ENCODE measurements around the gene OPA1.

Gene OPA1

GRCh38 chr3:193710286-193711165 lies 117.5 kb downstream of the OPA1 start:
- no peak for DNase-seq (ENCODE audit: low spot score)

DNA sequence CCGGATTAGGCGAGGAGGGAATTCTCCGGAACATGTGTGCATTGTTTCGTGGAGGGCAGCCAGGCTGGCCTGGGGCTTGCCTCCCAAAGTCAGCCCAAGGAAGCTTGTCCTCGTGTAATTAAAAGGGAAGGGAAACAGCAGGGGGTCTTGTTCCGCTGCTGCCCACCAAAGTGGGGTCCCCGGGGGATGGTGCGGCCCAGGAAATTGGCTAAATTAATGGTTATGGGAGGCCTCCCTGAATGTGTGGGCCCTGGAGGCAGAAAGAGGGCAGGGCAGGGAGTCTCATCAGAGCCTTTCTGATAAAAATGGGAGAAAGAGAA lies 118.1 kb downstream of the OPA1 start:
- DNase-seq (ENCODE audit: low spot score), result no peak

GRCh38 chr3:193711523-193711963 lies 118.5 kb downstream of the OPA1 start:
- no peak for DNase-seq (ENCODE audit: low spot score)

- no peak for DNase-seq (ENCODE audit: low spot score)
Observed at GRCh38 chr3:193711964-193712598, 119.1 kb downstream of the OPA1 start.

GRCh38 chr3:193712938-193713337 lies 119.9 kb downstream of the OPA1 start:
- no peak for DNase-seq (ENCODE audit: low spot score)

- no peak for DNase-seq (ENCODE audit: low spot score)
Observed at GRCh38 chr3:193714523-193715137, 121.6 kb downstream of the OPA1 start.

DNA sequence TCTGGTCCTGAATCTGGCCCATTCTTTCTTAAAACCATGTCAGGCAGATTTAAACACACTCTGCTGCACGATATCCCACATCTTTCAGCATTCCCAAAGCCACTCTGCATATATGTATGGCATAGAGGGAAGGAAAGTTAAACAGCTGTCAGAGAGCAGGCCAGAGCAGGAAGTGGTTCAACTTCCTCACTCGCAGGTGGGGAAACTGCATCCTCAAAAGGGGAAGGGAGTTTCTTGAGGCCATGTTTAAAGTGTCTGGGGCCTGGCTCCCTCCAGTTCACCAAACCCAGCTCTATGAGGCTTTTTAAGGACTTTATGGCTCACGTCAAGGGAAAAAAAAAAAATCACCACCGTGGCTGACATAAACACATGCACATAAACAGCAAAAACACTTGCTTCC lies 123.1 kb downstream of the OPA1 start:
- no peak for DNase-seq (ENCODE audit: low spot score)

GRCh38 chr3:193719735-193720134 lies 126.7 kb downstream of the OPA1 start:
- no peak for DNase-seq (ENCODE audit: low spot score)

GRCh38 chr3:193720169-193720568 lies 127.2 kb downstream of the OPA1 start:
- DNase-seq (ENCODE audit: low spot score), result no peak

DNA sequence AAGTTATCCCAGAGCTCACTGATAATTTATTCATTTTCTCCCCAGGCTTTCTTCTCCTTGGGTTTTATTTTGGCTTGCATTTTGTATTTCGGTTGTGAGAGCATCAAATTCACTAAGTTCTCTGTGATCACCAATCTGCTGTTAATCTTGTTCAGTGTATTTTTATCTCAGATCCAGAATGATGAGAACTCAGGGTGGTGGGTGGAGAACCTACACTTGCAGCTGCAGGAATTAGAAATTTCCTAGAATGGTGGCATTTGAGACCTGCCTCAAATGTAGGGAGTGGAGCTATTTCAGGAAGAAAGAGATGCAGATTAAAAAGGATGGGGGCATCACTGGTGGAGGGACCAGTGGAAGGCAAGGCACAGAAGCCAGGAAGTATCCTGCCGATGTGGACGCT lies 129.6 kb downstream of the OPA1 start:
- DNase-seq (ENCODE audit: low spot score), result no peak

DNA sequence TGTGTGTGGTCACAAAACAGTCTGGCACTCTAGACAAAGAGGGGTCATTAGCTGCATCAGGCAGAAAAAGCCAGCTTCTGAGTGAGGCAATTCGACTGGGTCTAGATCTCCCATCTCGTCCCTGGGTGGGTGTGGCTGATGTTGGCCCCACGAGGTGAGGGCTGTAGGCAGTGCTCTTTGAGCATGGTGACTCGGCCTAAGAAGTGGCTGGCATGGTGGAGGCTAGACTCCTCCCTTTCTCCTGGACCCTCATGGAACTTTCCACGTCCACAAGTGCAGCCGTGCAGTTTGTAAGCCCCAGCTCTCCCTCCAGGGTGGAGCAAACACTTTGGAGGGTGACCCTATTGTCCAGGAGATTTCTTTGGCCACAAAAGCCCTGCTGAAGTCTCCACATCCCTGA lies 134.1 kb downstream of the OPA1 start:
- no peak for DNase-seq (ENCODE audit: low spot score)

- no peak for DNase-seq (ENCODE audit: low spot score)
Observed at GRCh38 chr3:193728429-193729087, 135.6 kb downstream of the OPA1 start.

- no peak for DNase-seq (ENCODE audit: low spot score)
Observed at GRCh38 chr3:193729088-193729465, 136.1 kb downstream of the OPA1 start.

DNA sequence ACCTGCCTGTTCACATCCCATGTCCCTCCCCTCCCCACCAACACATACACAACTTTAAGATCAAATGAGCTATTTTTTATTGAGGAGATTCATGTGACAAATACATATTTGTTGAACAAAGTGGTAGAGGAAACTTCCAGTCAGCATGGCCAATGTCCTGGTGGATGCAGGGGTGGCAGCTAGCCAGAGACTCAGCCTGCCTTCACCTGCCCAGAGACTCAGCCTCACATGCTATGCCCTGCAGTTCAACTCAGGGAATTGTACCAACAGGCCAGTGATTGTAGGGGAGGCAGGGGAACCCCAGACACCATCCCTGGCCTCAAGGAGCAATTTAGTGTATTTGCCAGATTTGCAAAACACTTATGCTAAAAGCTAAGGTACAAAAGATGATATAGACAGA lies 136.6 kb downstream of the OPA1 start:
- no peak for DNase-seq (ENCODE audit: low spot score)

DNA sequence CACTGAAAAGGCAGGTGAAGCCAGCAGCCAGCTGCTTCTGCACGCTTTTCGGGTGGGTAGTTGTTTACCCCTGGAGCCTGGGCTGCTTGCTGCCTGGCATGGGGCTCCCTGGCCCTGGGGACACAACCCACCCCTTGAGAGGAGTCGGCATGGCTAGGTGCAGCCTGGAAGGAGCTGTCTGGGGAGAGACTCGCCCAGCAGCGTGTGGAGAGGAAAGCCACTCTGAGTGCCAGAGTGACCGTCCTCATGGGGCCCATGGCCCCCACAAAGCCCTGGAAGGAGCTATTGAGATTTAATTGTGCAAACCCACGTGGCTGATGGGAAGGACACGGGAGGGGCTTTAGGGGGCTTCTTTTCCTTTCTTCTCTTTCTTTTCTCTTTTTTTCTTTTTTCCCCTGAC lies 137.5 kb downstream of the OPA1 start:
- no peak for DNase-seq (ENCODE audit: low spot score)

GRCh38 chr3:193730976-193731375 lies 138.0 kb downstream of the OPA1 start:
- DNase-seq (ENCODE audit: low spot score), result no peak

DNA sequence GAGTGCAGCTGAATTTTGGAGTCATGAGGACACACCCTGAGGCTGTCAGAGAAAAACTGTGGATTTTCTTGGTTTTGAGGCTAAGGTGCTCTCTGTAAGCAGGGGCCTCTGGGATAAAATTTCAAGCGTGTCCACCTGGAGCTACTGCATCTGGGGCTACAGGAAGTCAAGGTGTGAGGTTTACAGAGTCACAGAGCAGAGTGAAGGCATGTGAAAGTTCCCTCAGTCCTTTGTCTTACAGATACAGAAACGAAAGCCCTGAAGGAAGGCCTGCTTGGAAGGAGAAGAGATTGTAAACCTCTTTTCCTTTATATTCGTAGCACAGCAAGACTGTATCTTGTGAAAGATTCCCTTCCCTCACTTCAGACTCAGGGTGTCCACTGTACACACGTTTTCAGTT lies 138.6 kb downstream of the OPA1 start:
- DNase-seq (ENCODE audit: low spot score), result no peak

DNA sequence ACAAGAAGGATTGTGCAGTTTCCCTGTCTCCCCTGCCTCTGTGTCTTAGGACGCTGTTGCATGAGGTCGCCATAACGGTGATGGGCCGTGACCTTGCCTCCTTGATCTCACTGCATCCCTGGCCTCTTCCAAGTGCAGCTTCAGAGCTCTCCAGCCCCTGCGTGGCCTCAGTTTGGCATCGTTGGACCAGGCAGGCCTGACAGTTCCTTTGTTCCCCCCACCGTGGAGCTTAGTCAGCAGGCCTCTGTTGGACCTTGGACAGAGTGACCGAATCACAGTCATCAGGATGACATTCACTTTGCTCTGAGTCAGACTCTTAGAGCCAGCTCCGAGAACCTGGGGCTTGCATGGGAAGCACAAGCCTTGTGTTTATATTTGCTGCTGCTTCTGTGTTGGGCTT lies 139.4 kb downstream of the OPA1 start:
- no peak for DNase-seq (ENCODE audit: low spot score)

DNA sequence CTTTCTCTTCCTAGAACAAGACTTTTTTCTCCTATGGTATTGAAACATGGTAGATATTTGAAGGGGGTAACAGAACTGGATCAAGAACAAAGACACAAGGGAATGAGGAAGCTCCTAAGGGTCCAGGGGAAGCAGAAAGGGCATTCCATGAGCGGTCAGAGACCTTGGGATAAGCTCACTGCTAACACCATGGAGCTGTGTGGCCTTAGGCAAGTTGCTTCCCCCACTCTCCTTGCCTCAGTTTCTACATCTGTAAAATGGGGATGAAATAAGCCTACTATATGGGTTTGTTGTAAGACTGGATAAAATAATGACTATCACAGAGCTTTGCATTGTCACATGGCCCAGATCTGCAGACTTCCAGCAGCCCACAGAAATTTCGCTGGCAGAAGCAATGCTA lies 139.8 kb downstream of the OPA1 start:
- DNase-seq (ENCODE audit: low spot score), result no peak

DNA sequence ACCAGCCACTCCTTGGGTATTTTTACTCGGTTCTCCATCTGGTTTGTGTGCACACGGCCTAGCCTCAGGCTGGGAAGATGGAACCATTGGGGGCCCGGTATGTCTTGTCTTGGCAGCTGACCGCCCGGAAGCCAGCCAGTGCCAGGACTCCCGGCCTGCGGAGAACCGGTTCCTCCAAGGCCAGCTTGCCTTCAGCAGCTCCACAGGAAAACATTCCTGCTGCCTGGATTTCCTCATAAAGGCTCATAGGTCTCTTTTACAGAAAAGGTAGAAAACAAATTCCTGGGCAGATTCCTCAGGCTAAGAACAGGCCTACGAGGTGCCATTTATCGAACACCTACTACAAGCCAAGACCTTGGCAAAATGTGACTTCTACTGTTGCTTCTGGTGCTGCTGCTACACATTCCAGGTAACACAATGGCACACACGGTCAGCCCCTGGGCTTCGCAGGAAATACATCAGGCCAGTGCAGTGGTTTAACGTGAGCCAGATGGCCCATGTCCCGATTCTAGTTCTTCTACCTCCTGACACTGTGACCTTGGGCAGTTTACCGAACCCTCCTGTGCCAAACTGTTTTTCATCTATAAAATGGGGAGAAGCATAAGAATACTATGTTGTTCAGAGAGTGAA lies 141.8 kb downstream of the OPA1 start:
- DNase-seq (ENCODE audit: low spot score), result no peak

DNA sequence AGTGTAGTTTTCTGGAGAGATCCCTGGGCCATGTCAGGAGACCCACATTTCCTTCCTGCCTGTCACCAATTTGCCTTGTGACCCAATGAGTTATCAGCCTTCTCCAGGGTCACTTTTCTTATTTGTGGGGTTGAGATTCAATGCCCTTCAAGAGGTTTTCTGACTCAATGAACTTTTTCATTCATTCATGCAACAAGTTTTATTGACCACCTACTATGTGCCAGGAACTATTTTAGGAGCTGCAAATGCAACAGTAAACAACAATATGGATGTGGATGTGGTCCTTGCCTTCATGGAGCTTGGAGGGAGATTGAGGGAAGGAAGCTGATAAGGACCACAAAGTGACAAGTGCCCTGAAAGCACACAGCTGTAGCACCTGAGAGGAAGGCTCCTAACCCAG lies 142.8 kb downstream of the OPA1 start:
- DNase-seq (ENCODE audit: low spot score), result no peak

DNA sequence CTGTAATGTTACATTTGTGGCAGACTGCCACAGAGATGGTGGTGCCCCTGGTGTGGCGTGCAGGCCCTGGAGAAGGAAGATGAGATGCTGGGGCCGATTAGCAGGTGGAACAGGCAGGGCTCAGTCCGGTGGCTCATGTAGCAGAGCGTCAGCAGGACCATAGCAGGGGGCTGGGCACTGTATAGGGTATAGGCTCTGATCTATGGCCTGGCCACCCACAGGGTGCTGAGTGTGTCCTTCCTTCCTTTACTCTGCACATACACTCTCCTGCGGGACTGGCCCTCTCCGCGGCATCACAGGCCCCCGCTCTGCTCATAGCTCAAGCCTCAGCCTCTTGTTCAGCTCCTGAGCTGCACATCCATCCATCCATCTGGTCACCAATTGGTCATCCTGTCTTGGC lies 143.6 kb downstream of the OPA1 start:
- no peak for DNase-seq (ENCODE audit: low spot score)
